ENCODE measurements around the gene STAT5A. TPM values are rescaled to one million over a fixed set of nuclear protein-coding genes. Genes with fewer than 3 reads are reported as not detected.

Gene STAT5A
- total RNA-seq, 1 donor from 2014 or later, result 0.77 TPM

DNA sequence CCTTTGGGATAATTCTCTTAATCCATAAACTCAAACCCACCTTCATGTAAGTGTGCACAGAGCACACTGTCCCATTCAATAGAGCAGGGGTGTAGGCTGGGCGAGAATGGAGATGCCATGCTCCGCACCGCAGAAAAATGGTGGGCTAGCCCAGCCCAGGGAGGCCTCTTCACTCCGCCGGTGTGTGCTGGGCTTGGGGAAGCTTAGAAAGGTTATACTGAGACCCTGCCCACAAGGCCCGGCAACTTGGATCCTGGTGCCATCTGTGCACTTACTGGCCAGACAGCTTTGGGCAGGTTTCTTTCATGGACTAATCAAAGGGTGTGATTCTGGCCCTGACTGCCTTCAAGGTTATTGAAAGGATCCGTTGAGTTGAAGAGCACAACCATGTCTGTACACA is 3.7 kb upstream of the STAT5A start:
- Mint-ChIP-seq H3K4me1 (ENCODE audit: low read depth, unreplicated experiment) (peaks cover 10% of the 10 kb centered on the region), H3K36me3 (ENCODE audit: low read depth, unreplicated experiment) (no peaks in the 10 kb centered on the region), H3K27me3 (ENCODE audit: low read depth, unreplicated experiment) (peaks cover 42% of the 10 kb centered on the region), H3K9me3 (ENCODE audit: unreplicated experiment) (no peaks in the 10 kb centered on the region), H3K4me3 (ENCODE audit: unreplicated experiment) (no peak overlapping the region), H3K27ac (ENCODE audit: unreplicated experiment) (no peak overlapping the region)
- H3K27ac ChIP-seq (ENCODE audit: low read depth, low read length), result no peak overlapping the region
- H3K9me3 ChIP-seq (ENCODE audit: insufficient read depth, low read depth, low read length), result no peaks in the 10 kb centered on the region
- H3K79me2 ChIP-seq (ENCODE audit: insufficient read depth, low read length), result no peaks in the 10 kb centered on the region
- DNase-seq (ENCODE audit: low read depth), result no peak
- no peaks in the 10 kb centered on the region for H3K4me1 ChIP-seq (ENCODE audit: insufficient read depth, low read length)
- H4K20me1 ChIP-seq (ENCODE audit: insufficient read depth, low read length), result no peaks in the 10 kb centered on the region
- no peaks in the 10 kb centered on the region for H3K27me3 ChIP-seq (ENCODE audit: insufficient read depth, low read length)
- no peak overlapping the region for H3K9ac ChIP-seq (ENCODE audit: low read length)
- no peak overlapping the region for H3K4me2 ChIP-seq (ENCODE audit: low read length)
- TF ChIP-seq CTCF (IDR thresholded peaks at IDR 0.05; ENCODE audit: insufficient read depth, low read depth, low read length), result no peak
- no peak for TF ChIP-seq EZH2 (IDR thresholded peaks at IDR 0.05; ENCODE audit: insufficient read depth, low read length)
- FAIRE-seq, result no peak
- H3K4me3 ChIP-seq (ENCODE audit: insufficient read depth, low read depth, low read length), result no peak overlapping the region
- no peak overlapping the region for H2AFZ ChIP-seq (ENCODE audit: low read depth, low read length)
- no peaks in the 10 kb centered on the region for H3K36me3 ChIP-seq (ENCODE audit: insufficient read depth, low read length)

GRCh38 chr17:42285346-42286050 is 2.8 kb upstream of the STAT5A start:
- peaks cover 10% of the 10 kb centered on the region for H3K4me1 Mint-ChIP-seq (ENCODE audit: low read depth, unreplicated experiment)

More at GRCh38 chr17:42285346-42286050, 2.8 kb upstream of the STAT5A start:
- Mint-ChIP-seq H3K9me3 (ENCODE audit: unreplicated experiment) (no peaks in the 10 kb centered on the region), H3K36me3 (ENCODE audit: low read depth, unreplicated experiment) (no peaks in the 10 kb centered on the region), H3K27ac (ENCODE audit: unreplicated experiment) (no peak overlapping the region), H3K4me3 (ENCODE audit: unreplicated experiment) (no peak overlapping the region), H3K27me3 (ENCODE audit: low read depth, unreplicated experiment) (peaks cover 45% of the 10 kb centered on the region)
- no peaks in the 10 kb centered on the region for H3K9me3 ChIP-seq (ENCODE audit: insufficient read depth, low read depth, low read length)
- H3K4me1 ChIP-seq (ENCODE audit: insufficient read depth, low read length), result no peaks in the 10 kb centered on the region
- H3K79me2 ChIP-seq (ENCODE audit: insufficient read depth, low read length), result no peaks in the 10 kb centered on the region
- no peak overlapping the region for H3K9ac ChIP-seq (ENCODE audit: low read length)
- no peak overlapping the region for H3K4me2 ChIP-seq (ENCODE audit: low read length)
- TF ChIP-seq CTCF (IDR thresholded peaks at IDR 0.05; ENCODE audit: insufficient read depth, low read depth, low read length) (no peak), EZH2 (IDR thresholded peaks at IDR 0.05; ENCODE audit: insufficient read depth, low read length) (no peak)
- H4K20me1 ChIP-seq (ENCODE audit: insufficient read depth, low read length), result no peaks in the 10 kb centered on the region
- H3K4me3 ChIP-seq (ENCODE audit: insufficient read depth, low read depth, low read length), result no peak overlapping the region
- H3K27me3 ChIP-seq (ENCODE audit: insufficient read depth, low read length), result no peaks in the 10 kb centered on the region
- no peak overlapping the region for H2AFZ ChIP-seq (ENCODE audit: low read depth, low read length)
- H3K36me3 ChIP-seq (ENCODE audit: insufficient read depth, low read length), result no peaks in the 10 kb centered on the region
- DNase-seq (ENCODE audit: low read depth), result no peak
- FAIRE-seq, result no peak
- no peak overlapping the region for H3K27ac ChIP-seq (ENCODE audit: low read depth, low read length)

Data from astrocyte (in vitro differentiated cells and primary cell).